ENCODE data around the gene MAGI2.

The MAGI2 gene

DNA sequence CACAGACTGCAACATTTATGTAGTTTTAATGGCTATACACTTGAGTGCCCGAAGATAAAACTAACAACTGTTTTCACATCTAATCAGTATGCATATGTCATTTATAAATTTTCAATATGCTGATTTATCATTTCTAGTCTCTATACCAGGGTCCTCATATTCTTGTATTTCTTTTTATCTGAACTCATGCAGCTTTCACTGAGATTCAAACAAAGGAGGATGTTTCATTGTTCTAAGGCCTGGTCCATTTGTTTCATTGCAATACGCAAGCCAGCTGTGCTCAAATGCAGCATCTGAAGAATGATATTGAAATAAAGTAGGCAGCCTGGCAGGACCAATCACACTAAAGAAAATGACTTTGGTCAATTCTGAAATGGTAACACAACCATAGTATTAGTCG is 31.7 kb downstream of the MAGI2 start:
- TF ChIP-seq GATA1 (IDR thresholded peaks at IDR 0.05; ENCODE audit: low read depth, low read length) (no peak), POLR2A (IDR thresholded peaks at IDR 0.05; ENCODE audit: low read length) (no peak)
- no peak for DNase-seq

DNA sequence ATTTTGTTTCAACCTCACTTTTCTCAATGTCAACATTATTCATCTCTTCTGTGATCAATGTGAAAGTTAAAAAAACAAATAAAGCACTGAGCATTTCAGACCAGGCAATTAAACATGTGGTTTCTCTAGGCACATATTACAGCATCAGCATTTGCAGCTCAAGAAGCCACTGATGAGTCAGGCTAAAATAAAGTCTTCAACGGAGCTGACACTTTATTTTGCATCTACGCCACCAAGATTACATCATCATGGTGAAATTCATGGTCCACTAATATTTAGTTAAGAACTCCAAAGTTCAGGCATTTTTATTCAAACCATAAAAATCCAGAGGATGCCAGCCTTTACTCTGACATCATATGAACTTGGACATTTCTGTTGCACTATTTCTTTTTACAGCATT is 33.0 kb downstream of the MAGI2 start:
- no peak for DNase-seq
- no peak for TF ChIP-seq GATA1 (IDR thresholded peaks at IDR 0.05; ENCODE audit: low read depth, low read length)
- TF ChIP-seq POLR2A (IDR thresholded peaks at IDR 0.05; ENCODE audit: low read length): no peak

GRCh38 chr7:79414910-79415309 is 38.6 kb downstream of the MAGI2 start:
- TF ChIP-seq GATA1 (IDR thresholded peaks at IDR 0.05; ENCODE audit: low read depth, low read length): no peak
- no peak for TF ChIP-seq POLR2A (IDR thresholded peaks at IDR 0.05; ENCODE audit: low read length)
- DNase-seq: no peak

DNA sequence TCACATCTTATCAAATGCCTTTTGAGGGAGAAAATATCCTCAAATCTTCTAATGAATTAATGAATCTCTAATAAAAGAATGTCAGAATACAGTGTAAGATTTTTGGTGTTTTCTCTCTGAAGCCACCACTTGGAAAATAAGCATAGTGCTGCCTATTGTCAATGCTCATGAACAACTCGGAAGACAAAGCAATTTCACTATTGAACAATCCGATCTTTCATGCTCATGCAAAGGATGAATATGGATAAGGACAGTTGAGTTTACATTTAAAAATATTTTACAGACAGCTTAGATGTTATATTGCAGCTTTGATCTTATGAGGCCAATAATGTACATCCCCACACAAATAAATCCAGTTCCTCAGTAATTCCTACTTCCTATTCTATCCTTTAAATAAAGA is 40.6 kb downstream of the MAGI2 start:
- DNase-seq: no peak
- no peak for TF ChIP-seq GATA1 (IDR thresholded peaks at IDR 0.05; ENCODE audit: low read depth, low read length)
- TF ChIP-seq POLR2A (IDR thresholded peaks at IDR 0.05; ENCODE audit: low read length): no peak

DNA sequence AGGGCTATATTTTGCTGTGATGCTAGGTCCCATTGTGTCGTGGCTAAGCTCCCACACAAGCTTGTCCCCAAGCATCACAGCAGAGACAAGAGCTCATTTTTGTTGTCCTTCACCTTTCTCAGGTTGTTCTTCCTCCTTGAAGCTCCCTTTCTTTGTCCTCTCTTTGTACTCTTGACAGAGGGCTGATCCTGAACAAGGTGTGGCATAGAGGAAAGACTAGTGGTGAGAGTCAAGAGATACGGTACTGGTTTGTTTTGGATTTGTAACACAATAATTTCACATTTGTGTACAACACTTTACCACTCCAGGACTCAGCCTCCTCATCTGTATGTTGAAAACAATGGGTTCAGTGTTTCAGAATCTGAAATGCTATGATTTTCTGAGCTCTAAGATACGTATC is 41.0 kb downstream of the MAGI2 start:
- TF ChIP-seq GATA1 (IDR thresholded peaks at IDR 0.05; ENCODE audit: low read depth, low read length) (no peak), POLR2A (IDR thresholded peaks at IDR 0.05; ENCODE audit: low read length) (no peak)

DNA sequence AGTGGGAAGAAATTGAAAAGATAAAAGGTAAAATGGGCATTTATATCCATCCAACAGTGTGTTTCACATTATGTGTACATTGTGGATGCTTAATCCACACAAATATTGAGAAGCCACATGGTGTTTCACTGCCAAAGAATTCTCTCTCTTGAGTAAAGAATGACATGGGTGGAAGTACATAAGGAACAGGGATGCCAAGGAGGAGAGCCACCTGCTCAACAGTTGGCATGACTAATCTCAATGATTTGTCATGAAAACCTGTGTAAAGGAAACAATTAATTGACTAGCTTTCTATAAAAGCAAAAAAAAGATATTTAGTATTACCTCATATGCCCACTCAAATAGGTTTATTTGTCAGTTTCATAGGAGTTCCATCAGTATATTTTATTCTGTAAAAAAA is 43.1 kb downstream of the MAGI2 start:
- TF ChIP-seq GATA1 (IDR thresholded peaks at IDR 0.05; ENCODE audit: low read depth, low read length): no peak
- TF ChIP-seq POLR2A (IDR thresholded peaks at IDR 0.05; ENCODE audit: low read length): no peak
- DNase-seq: no peak

More for the DNA sequence above, 41.0 kb downstream of the MAGI2 start:
- DNase-seq: no peak

GRCh38 chr7:79407351-79407750 is 46.1 kb downstream of the MAGI2 start:
- no peak for DNase-seq
- no peak for TF ChIP-seq GATA1 (IDR thresholded peaks at IDR 0.05; ENCODE audit: low read depth, low read length)
- TF ChIP-seq POLR2A (IDR thresholded peaks at IDR 0.05; ENCODE audit: low read length): no peak

GRCh38 chr7:79406371-79406770 is 47.1 kb downstream of the MAGI2 start:
- no peak for TF ChIP-seq POLR2A (IDR thresholded peaks at IDR 0.05; ENCODE audit: low read length)
- TF ChIP-seq GATA1 (IDR thresholded peaks at IDR 0.05; ENCODE audit: low read depth, low read length): no peak
- no peak for DNase-seq

DNA sequence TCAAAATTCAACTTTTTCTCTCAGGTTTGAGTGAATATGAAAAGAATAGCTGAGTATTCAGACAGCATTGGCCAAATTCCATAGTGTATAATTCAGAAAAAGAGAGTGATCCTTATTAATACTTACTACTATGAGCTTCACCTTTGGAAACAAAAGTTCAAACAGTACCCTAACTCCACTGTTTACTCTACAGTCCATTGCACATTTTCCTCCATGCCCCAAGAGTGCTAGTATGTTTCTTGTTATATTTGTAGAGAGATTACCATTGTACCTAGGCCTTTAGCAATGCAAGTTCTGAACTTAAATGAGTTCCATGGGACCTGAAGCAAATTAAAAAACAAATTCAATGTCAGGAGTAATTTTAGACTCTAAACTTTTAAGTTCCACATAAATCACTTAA is 48.1 kb downstream of the MAGI2 start:
- no peak for DNase-seq
- TF ChIP-seq POLR2A (IDR thresholded peaks at IDR 0.05; ENCODE audit: low read length): no peak
- TF ChIP-seq GATA1 (IDR thresholded peaks at IDR 0.05; ENCODE audit: low read depth, low read length): no peak

GRCh38 chr7:79403879-79404278 is 49.6 kb downstream of the MAGI2 start:
- no peak for DNase-seq
- TF ChIP-seq POLR2A (IDR thresholded peaks at IDR 0.05; ENCODE audit: low read length) (no peak), GATA1 (IDR thresholded peaks at IDR 0.05; ENCODE audit: low read depth, low read length) (no peak)

- DNase-seq: no peak
- no peak for TF ChIP-seq GATA1 (IDR thresholded peaks at IDR 0.05; ENCODE audit: low read depth, low read length)
- TF ChIP-seq POLR2A (IDR thresholded peaks at IDR 0.05; ENCODE audit: low read length): no peak
These were observed 50.0 kb downstream of the MAGI2 start for GRCh38 chr7:79403451-79403850.

GRCh38 chr7:79401254-79401653 is 52.2 kb downstream of the MAGI2 start:
- DNase-seq: no peak
- no peak for TF ChIP-seq GATA1 (IDR thresholded peaks at IDR 0.05; ENCODE audit: low read depth, low read length)
- TF ChIP-seq POLR2A (IDR thresholded peaks at IDR 0.05; ENCODE audit: low read length): no peak

- TF ChIP-seq POLR2A (IDR thresholded peaks at IDR 0.05; ENCODE audit: low read length) (no peak), GATA1 (IDR thresholded peaks at IDR 0.05; ENCODE audit: low read depth, low read length) (no peak)
- DNase-seq: no peak
These were observed 53.2 kb downstream of the MAGI2 start for GRCh38 chr7:79400222-79400621.

GRCh38 chr7:79398138-79398749 is 55.2 kb downstream of the MAGI2 start:
- DNase-seq: no peak
- TF ChIP-seq POLR2A (IDR thresholded peaks at IDR 0.05; ENCODE audit: low read length) (no peak), GATA1 (IDR thresholded peaks at IDR 0.05; ENCODE audit: low read depth, low read length) (no peak)

- DNase-seq: no peak
- TF ChIP-seq POLR2A (IDR thresholded peaks at IDR 0.05; ENCODE audit: low read length): no peak
- TF ChIP-seq GATA1 (IDR thresholded peaks at IDR 0.05; ENCODE audit: low read depth, low read length): no peak
These were observed 66.6 kb downstream of the MAGI2 start for GRCh38 chr7:79386688-79387422.
